Measurements from ENCODE around the gene SLC35D2.
A peak's percentile ranks its signal among the peaks of the same experiment; 100 is the strongest.

SLC35D2 gene

DNA sequence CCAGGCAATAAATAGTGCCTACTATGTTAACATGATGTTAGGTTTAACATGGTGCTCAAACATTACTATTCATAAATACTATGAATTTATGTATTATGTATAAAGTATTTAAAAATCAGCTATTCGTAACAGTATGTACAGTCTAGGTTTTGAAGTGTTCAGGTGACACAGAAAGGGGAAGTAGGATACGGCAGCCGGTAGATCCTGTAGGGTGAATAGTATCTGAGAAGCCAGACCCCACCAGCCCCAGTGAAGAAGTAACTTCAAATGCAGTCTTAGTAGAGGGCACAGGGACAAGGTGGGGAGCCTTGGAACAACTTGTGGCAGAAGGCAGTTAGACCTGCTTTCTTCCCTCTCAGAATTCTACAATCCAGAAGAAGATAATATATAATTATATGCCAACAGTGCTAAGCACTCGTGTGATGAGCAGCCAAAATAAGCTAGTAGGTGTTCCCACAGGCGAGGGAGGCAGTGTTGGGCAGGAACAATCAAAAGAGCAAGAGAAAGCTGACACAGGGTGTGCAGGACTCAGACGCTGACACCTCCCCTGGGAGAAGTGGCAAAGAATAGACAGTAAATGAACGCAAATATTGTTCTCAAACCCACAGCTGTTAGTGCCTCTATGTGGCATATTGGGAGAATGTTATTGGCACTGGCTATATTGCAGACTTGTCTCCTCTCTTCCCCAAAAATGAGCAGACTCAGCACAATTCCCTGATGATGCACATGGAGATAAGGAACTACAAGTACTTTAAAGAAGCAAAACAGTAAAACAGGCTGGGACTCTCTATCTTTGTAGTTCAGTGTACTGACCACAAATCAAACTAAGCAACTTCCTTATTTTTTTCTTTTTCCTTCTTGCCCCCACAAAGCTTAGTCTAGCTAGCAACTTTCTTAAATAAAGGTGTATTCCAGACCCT is 30.1 kb upstream of the SLC35D2 start:
- 0 out of 2 replicates have a peak overlapping the region, but pooled peaks have one; percentile 23 for H3K27ac ChIP-seq
- TF ChIP-seq, protein P1, sequence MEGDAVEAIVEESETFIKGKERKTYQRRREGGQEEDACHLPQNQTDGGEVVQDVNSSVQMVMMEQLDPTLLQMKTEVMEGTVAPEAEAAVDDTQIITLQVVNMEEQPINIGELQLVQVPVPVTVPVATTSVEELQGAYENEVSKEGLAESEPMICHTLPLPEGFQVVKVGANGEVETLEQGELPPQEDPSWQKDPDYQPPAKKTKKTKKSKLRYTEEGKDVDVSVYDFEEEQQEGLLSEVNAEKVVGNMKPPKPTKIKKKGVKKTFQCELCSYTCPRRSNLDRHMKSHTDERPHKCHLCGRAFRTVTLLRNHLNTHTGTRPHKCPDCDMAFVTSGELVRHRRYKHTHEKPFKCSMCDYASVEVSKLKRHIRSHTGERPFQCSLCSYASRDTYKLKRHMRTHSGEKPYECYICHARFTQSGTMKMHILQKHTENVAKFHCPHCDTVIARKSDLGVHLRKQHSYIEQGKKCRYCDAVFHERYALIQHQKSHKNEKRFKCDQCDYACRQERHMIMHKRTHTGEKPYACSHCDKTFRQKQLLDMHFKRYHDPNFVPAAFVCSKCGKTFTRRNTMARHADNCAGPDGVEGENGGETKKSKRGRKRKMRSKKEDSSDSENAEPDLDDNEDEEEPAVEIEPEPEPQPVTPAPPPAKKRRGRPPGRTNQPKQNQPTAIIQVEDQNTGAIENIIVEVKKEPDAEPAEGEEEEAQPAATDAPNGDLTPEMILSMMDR (IDR thresholded peaks at IDR 0.05): no peak
- TF ChIP-seq ZFX (IDR thresholded peaks at IDR 0.05; ENCODE audit: borderline replicate concordance): no peak

DNA sequence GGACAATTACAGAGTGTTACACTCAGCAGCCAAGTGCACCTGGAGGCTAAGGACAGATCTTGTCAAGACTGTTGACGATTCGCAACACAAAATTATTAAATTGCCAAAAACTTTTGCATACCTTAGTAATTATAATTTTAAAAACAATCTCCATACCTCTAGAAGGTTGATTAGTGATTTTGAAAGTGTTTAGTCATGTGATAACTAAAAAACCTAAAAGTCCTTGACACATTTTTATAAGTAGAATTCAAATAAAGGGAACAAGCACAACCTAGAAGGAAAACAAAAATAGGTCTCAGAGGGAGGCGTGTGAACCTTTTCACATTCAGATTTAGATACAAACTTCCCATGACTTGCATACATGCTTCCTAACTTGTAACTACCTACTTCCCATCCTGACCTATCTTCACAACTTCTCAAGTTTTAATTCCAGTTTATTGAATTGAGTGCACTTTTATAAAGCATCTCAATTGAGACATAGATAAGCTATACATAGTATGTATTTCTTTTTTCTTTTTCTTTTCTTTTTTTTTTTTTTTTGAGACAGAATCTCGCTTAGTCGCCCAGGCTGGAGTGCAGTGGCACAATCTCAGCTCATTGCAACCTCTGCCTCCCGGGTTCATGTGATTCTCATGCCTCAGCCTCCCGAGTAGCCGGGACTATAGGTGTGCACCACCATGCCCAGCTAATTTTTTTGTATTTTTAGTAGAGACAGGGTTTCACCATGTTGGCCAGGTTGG is 28.8 kb upstream of the SLC35D2 start:
- TF ChIP-seq, protein P1 (IDR thresholded peaks at IDR 0.05): no peak
- no peak for TF ChIP-seq ZFX (IDR thresholded peaks at IDR 0.05; ENCODE audit: borderline replicate concordance)
- H3K27ac ChIP-seq: no peak overlapping the region

DNA sequence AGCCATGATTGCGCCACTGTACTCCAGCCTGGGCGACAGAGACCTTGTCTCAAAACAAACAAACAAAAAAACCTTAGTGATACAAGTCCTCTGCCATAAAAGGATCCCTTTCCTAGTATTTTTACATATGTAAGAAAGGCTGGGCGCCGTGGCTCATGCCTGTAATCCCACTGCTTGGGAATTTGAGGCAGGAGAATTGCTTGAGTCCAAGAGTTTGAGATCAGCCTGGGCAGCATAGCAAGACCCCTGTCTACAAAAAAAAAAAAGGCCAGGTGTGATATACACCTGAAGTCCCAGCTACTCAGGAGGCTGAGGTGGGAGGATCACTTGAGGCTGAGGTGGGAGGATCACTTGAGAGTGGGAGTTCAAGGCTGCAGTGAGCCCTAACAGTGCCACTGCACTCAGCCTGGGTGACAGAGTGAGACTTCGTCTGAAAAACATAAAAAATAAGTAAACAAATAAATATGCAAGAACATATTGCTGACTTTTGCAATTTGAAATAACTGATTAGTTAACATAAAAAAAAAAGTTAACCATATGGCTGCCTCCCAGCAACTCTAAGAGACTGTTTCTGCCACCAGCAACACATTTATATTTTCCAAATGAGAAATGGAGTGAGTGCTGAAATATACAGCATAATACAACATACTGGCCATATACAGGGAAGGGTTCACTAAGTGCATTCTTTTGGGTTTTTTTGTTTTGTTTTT is 27.8 kb upstream of the SLC35D2 start:
- TF ChIP-seq, protein P1 (IDR thresholded peaks at IDR 0.05): no peak
- TF ChIP-seq ZFX (IDR thresholded peaks at IDR 0.05; ENCODE audit: borderline replicate concordance): no peak
- H3K27ac ChIP-seq: no peak overlapping the region

DNA sequence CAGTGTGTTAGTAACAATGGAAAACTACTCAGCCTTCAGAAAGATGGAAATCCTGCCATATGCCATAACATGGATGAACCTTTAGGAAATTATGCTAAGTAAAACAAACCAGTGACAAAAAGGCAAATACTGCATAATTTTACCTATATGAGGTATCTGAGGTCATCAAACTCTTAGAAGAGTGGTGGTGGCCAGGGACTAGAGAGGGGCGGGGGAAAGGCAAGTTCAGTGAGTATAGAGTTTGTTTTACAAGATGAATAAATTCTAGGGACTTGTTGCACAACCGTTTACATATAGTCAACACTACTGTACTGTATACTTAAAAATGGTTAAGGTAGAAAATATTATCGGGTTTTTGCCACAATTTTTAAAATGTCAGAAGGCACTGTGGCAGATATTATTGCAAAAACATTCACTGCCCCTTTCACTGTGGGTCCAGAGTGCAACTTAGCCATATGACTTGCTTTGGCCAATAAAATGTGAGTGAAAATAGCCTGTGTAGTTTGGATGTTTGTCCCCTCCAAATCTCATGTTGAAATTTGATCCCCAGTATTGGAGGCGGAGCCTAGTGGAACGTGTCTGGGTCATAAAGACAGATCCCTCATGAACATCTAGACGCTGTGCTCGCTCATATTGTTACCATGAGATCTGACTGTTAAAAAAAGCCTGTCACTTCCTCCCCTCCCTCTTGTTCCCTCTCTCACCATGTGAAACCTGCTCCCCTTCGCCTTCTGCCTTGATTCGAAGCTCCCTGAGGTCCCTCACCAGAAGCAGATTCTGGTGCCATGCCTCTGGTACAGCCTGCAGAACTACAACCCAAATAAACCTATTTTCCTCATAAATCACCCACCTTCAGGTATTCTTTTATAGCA is 25.1 kb upstream of the SLC35D2 start:
- TF ChIP-seq ZFX (IDR thresholded peaks at IDR 0.05; ENCODE audit: borderline replicate concordance): no peak
- TF ChIP-seq, protein P1 (IDR thresholded peaks at IDR 0.05): no peak
- peak overlapping the region; percentile 52 for H3K27ac ChIP-seq

DNA sequence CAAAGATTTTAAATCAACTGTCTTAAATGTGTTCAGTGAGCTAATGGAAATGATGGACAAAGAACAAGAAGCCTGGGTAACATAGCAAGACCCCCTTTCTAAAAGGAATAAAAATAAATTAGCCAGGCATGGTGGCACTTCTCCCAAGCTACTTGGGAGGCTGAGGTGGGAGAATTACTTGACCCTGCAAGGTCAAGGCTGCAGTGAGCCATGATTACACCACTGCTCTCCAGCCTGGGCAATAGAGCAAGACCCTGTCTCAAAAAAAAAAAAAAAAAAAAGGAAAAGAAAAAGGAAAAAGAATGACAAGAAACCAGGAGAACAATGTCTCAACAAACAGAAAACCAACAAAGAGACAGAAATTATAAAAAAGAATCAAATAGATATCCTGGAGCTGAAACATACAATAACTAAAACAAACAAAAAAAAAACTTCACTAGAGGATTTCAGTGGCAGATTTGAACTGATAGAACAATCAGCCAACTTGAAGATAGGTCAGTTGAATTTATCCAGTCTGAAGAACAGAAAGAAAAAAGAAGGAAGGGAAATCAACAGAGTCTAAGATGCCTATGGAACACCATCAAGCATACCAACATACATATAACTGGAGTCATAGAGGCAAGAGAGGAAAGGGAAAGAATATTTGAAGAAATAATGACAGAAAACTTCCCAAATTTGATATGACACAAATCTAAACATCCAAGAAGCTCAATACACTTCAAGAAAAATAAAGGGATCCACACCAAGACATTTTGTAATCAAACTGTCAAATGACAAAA is 16.8 kb upstream of the SLC35D2 start:
- H3K27ac ChIP-seq: no peak overlapping the region
- TF ChIP-seq ZFX (IDR thresholded peaks at IDR 0.05; ENCODE audit: borderline replicate concordance): no peak
- TF ChIP-seq, protein P1 (IDR thresholded peaks at IDR 0.05): no peak

DNA sequence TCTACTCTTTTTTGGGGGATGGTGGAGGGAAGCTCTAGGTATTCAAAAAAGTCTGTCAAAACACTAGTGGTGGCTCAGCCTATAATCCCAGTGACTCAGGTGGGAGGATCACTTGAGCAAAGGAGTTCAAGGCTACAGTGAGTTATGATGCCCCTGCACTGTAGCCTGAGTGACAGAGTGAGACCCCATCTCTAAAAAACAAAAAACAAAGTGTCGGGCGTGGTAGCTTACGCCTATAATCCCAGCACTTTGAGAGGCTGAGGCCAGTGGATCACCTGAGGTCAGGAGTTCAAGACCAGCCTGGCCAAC is 15.8 kb upstream of the SLC35D2 start:
- TF ChIP-seq, protein P1 (IDR thresholded peaks at IDR 0.05): no peak
- TF ChIP-seq ZFX (IDR thresholded peaks at IDR 0.05; ENCODE audit: borderline replicate concordance): no peak
- H3K27ac ChIP-seq: no peak overlapping the region
